ENCODE results near the gene AOAH. TPM values are rescaled to one million over a fixed set of nuclear protein-coding genes. Genes with fewer than 3 reads are reported as not detected.

AOAH gene
- total and polyA plus RNA-seq, 8 donors = 1.6 to 35.8 (median 4.3) TPM; not detected in 1

DNA sequence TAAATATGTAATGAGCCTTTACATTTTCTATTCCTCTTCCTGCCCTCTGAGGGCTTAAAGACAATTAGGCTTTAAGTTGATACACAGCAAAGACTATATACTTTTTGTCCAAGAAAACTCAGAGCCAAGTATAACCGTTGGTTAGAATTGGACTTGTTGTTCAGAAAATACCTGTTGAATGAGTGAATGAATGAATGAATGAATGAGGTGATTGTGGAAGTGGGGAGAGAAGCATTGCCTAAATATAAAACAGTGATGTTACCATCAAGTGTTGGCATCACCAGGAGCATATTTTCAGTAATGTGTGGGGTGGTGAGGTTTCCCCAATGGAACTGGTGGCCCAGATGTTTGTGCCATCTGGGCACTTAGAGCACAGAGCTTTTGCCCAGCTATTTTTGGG, 106.9 kb downstream of the AOAH start:
- intact Hi-C loops (cut with DNase I; ENCODE audit: low total_unique reads) = no loop called here
- WGBS, 5 donors = 91 to 98% (median 96%) methylated on average over 1 of the region's 1 CpG
- H3K4me1 ChIP-seq = no peaks in the 10 kb centered on the region
- H3K4me3 ChIP-seq = no peak overlapping the region
- no peak overlapping the region for H3K27ac ChIP-seq
- TF ChIP-seq POLR2AphosphoS5 (IDR thresholded peaks at IDR 0.05) (no peak), EP300 (IDR thresholded peaks at IDR 0.05) (no peak), POLR2A (IDR thresholded peaks at IDR 0.05) (no peak)
- TF ChIP-seq, protein P1, sequence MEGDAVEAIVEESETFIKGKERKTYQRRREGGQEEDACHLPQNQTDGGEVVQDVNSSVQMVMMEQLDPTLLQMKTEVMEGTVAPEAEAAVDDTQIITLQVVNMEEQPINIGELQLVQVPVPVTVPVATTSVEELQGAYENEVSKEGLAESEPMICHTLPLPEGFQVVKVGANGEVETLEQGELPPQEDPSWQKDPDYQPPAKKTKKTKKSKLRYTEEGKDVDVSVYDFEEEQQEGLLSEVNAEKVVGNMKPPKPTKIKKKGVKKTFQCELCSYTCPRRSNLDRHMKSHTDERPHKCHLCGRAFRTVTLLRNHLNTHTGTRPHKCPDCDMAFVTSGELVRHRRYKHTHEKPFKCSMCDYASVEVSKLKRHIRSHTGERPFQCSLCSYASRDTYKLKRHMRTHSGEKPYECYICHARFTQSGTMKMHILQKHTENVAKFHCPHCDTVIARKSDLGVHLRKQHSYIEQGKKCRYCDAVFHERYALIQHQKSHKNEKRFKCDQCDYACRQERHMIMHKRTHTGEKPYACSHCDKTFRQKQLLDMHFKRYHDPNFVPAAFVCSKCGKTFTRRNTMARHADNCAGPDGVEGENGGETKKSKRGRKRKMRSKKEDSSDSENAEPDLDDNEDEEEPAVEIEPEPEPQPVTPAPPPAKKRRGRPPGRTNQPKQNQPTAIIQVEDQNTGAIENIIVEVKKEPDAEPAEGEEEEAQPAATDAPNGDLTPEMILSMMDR (IDR thresholded peaks at IDR 0.05) = no peak
- H3K36me3 ChIP-seq = no peaks in the 10 kb centered on the region
- DNase-seq = no peak
- H3K9me3 ChIP-seq = no peaks in the 10 kb centered on the region
- H3K27me3 ChIP-seq = no peaks in the 10 kb centered on the region

DNA sequence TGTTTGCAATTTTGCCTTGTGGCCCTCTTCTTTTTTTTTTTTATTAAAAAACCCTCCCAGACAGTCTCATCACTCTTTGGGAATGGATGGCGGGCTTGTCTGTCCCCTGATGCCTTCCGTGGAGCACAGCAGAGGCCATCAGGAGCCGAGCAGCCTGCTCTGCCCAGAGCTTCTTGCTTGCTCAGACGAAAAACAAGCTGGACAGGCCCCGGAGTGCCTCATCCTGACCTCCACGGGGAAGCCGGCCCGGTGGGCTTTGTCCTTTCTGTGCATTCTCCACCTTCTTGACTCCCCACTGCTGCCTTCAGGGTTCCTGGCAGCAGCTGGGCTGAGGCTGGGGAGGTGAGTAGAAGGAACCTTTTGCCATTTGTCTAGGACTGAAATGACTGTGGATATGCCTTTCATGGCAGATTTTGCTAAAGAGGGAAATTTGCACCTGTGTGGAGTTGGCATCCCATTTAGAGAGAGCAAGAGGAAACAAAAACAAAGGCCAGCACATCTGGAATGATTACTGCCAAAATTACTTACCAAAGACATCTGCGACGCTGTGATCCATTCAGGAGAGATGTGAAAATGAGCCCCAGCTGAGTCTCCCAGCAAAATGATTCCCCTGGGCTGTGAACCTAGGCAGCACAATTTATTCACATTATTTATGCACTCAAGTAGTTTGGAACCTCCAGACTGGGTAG, 108.3 kb downstream of the AOAH start:
- TF ChIP-seq, protein P1 (IDR thresholded peaks at IDR 0.05) = no peak
- TF ChIP-seq POLR2AphosphoS5 (IDR thresholded peaks at IDR 0.05) (no peak), EP300 (IDR thresholded peaks at IDR 0.05) (no peak), POLR2A (IDR thresholded peaks at IDR 0.05) (no peak)
- Histone ChIP-seq H3K27me3 (no peaks in the 10 kb centered on the region), H3K4me1 (no peaks in the 10 kb centered on the region), H3K4me3 (no peak overlapping the region), H3K9me3 (no peaks in the 10 kb centered on the region), H3K36me3 (no peaks in the 10 kb centered on the region), H3K27ac (no peak overlapping the region)
- intact Hi-C loops (cut with DNase I; ENCODE audit: low total_unique reads) = no loop called here
- DNase-seq = no peak
- WGBS, 5 donors = 49 to 77% (median 57%) methylated on average over 9 to 10 of the region's 10 CpGs

DNA sequence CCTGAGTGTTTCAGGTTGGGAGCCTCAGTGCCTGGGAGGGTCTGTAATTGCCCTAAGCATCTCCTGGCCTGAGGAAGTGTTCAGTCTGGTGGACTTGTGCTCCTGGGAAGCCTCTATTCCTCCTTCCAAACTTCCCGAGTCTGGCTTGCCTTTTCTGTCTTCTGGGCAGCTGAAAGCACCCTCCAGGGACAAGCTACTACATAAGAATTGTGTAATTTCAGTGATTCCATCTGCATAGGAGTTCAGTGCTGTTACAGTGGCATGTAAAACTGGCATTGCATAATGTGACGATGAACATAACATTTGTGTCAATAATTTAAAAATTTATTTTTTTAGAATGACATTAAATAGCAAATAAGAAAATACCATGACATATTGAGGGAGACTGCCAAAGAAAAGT, 109.3 kb downstream of the AOAH start:
- H3K27me3 ChIP-seq = no peaks in the 10 kb centered on the region
- no peak overlapping the region for H3K4me3 ChIP-seq
- H3K27ac ChIP-seq = no peak overlapping the region
- DNase-seq = no peak
- no peaks in the 10 kb centered on the region for H3K4me1 ChIP-seq
- intact Hi-C loops (cut with DNase I; ENCODE audit: low total_unique reads) = no loop called here
- WGBS, 5 donors = 55 to 76% (median 65%) methylated on average over 2 of the region's 2 CpGs
- H3K9me3 ChIP-seq = no peaks in the 10 kb centered on the region
- no peaks in the 10 kb centered on the region for H3K36me3 ChIP-seq
- TF ChIP-seq, protein P1 (IDR thresholded peaks at IDR 0.05) = no peak
- TF ChIP-seq POLR2A (IDR thresholded peaks at IDR 0.05) (no peak), EP300 (IDR thresholded peaks at IDR 0.05) (no peak), POLR2AphosphoS5 (IDR thresholded peaks at IDR 0.05) (no peak)

DNA sequence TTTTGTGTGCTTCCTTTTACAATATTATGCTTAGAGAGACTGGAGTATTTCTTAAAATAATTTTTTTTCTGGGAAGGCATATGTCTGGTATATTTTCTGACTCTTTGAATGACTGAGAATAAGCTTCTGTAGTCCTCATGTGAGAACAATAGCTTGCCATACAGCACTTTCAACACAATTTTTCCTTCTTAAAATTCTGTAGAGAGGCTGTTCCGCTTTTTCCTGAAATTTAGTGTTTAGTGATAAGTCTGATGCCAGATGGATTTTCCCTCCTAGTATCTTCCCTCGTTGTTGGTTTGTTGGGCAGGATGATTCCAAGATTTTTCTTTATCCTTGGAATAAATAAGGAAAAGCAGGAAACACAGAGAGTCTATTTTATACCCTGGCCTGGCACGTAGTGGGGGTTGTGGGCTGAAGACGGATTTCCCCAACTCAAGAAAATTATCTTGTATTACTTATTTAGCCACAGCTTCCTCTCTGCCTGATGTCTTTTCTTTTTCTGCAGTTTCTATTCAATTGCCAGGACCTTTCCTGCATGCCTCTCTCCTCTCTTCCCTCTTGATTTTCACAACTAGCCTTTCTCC, 111.2 kb downstream of the AOAH start:
- intact Hi-C loops (cut with DNase I; ENCODE audit: low total_unique reads) = no loop called here
- no peaks in the 10 kb centered on the region for H3K9me3 ChIP-seq
- no peaks in the 10 kb centered on the region for H3K27me3 ChIP-seq
- peak overlapping the region in 1 of 5 donors; percentile 20 for H3K27ac ChIP-seq
- no peak for TF ChIP-seq POLR2A (IDR thresholded peaks at IDR 0.05)
- no peak for TF ChIP-seq POLR2AphosphoS5 (IDR thresholded peaks at IDR 0.05)
- TF ChIP-seq, protein P1 (IDR thresholded peaks at IDR 0.05) = no peak
- TF ChIP-seq EP300 (IDR thresholded peaks at IDR 0.05) = no peak
- H3K4me3 ChIP-seq = no peak overlapping the region
- H3K36me3 ChIP-seq = no peaks in the 10 kb centered on the region
- no peak for DNase-seq
- 54 to 75% (median 70%) methylated on average over 4 of the region's 4 CpGs for WGBS, 5 donors
- H3K4me1 ChIP-seq = no peaks in the 10 kb centered on the region
